Karpas-422 (cell line): ENCODE results near the gene SAMD8. TPM values are rescaled to one million over a fixed set of nuclear protein-coding genes. Genes with fewer than 3 reads are reported as not detected.

Experiments
- DNase-seq: peaks from one replicate; pipeline ENCODE4 v3.0.0-alpha.2; 2015
- H2AFZ ChIP-seq: fragments of 200-600 bp; sonication (generic); 2 replicates; pipeline ENCODE4 v1.6.1; 2014; ENCODE audit warnings: antibody characterized with exemption, low read length, mixed read lengths
- H3K27ac ChIP-seq: fragments of 200-600 bp; sonication (generic); 2 replicates; pipeline ENCODE4 v1.5.1; 2014; ENCODE audit warnings: mild to moderate bottlenecking, low read length, moderate library complexity
- H3K27me3 ChIP-seq: fragments of 200-600 bp; sonication (generic); 2 replicates; pipeline ENCODE4 v1.6.1; 2014; ENCODE audit warnings: low read length, mixed read lengths
- H3K36me3 ChIP-seq: fragments of 200-600 bp; sonication (generic); 2 replicates; pipeline ENCODE4 v1.6.1; 2014; ENCODE audit warnings: low read length, mixed read lengths; ENCODE audit not compliant: insufficient read depth
- H3K4me1 ChIP-seq: fragments of 200-600 bp; sonication (generic); 2 replicates; pipeline ENCODE4 v1.6.1; 2014; ENCODE audit warnings: mild to moderate bottlenecking, low read length, mixed read lengths
- H3K4me2 ChIP-seq: fragments of 200-600 bp; sonication (generic); 2 replicates; pipeline ENCODE4 v1.6.1; 2014; ENCODE audit warnings: low read length, low read depth, mild to moderate bottlenecking; ENCODE audit not compliant: poor library complexity, severe bottlenecking
- H3K4me3 ChIP-seq: fragments of 200-600 bp; sonication (generic); 2 replicates; pipeline ENCODE4 v1.5.1; 2014; ENCODE audit warnings: mild to moderate bottlenecking, antibody characterized with exemption, low read length, mixed read lengths
- H3K79me2 ChIP-seq: fragments of 200-600 bp; sonication (generic); 2 replicates; pipeline ENCODE4 v1.6.1; 2014; ENCODE audit warnings: mild to moderate bottlenecking, low read length, mixed read lengths
- H3K9ac ChIP-seq: fragments of 200-600 bp; sonication (generic); 2 replicates; pipeline ENCODE4 v1.6.0; 2014; ENCODE audit warnings: low read length
- H3K9me2 ChIP-seq: fragments of 200-600 bp; sonication (generic), shearing (Covaris generic); replicated peaks from 2 replicates; pipeline ENCODE4 v1.6.0; 2014; ENCODE audit warnings: mild to moderate bottlenecking, low read length, moderate library complexity; ENCODE audit not compliant: insufficient read depth
- H3K9me3 ChIP-seq: fragments of 300-700, 200-600 bp; sonication (generic); 2 replicates; pipeline ENCODE4 v1.6.1; 2014; ENCODE audit warnings: low read length, mixed read lengths
- H4K20me1 ChIP-seq: fragments of 200-600 bp; sonication (generic); 2 replicates; pipeline ENCODE4 v1.6.1; 2014; ENCODE audit warnings: mild to moderate bottlenecking, antibody characterized with exemption, low read length, low read depth; ENCODE audit not compliant: insufficient read depth
- total RNA-seq: library from RNA; depleted of rRNA; stranded (reverse); fragments of >200 nt; shearing (Covaris generic); gene quantifications from 2 replicates; pipeline ENCODE4 v1.2.3, GENCODE V29; 2014; ENCODE audit warnings: low replicate concordance

SAMD8 gene
- total RNA-seq, 1 experiment from 2014 or later, result 18.8 TPM

- Histone ChIP-seq H3K4me2 (no peak overlapping the region), H3K9me2 (no peaks in the 10 kb centered on the region), H3K36me3 (peaks cover 24% of the 10 kb centered on the region), H3K9ac (no peak overlapping the region), H4K20me1 (no peaks in the 10 kb centered on the region), H3K4me3 (no peak overlapping the region), H2AFZ (no peak overlapping the region), H3K27ac (no peak overlapping the region), H3K27me3 (no peaks in the 10 kb centered on the region), H3K9me3 (no peaks in the 10 kb centered on the region), H3K79me2 (peaks cover 92% of the 10 kb centered on the region), H3K4me1 (no peaks in the 10 kb centered on the region)
- DNase-seq, result no peak
Measured at GRCh38 chr10:75150656-75151055, 39.2 kb downstream of the SAMD8 start.

GRCh38 chr10:75159519-75159918 lies 48.1 kb downstream of the SAMD8 start:
- H3K9me2 ChIP-seq, result no peaks in the 10 kb centered on the region
- no peak overlapping the region for H3K4me2 ChIP-seq
- H3K9ac ChIP-seq, result no peak overlapping the region
- H3K4me3 ChIP-seq, result no peak overlapping the region
- H4K20me1 ChIP-seq, result no peaks in the 10 kb centered on the region
- peaks cover 9% of the 10 kb centered on the region; the same call in 1 of the 2 replicates for H3K36me3 ChIP-seq
- no peak overlapping the region for H2AFZ ChIP-seq
- no peaks in the 10 kb centered on the region for H3K9me3 ChIP-seq
- H3K27ac ChIP-seq, result no peak overlapping the region
- H3K79me2 ChIP-seq, result peaks cover 91% of the 10 kb centered on the region
- DNase-seq, result no peak
- no peaks in the 10 kb centered on the region for H3K27me3 ChIP-seq
- no peaks in the 10 kb centered on the region for H3K4me1 ChIP-seq

DNA sequence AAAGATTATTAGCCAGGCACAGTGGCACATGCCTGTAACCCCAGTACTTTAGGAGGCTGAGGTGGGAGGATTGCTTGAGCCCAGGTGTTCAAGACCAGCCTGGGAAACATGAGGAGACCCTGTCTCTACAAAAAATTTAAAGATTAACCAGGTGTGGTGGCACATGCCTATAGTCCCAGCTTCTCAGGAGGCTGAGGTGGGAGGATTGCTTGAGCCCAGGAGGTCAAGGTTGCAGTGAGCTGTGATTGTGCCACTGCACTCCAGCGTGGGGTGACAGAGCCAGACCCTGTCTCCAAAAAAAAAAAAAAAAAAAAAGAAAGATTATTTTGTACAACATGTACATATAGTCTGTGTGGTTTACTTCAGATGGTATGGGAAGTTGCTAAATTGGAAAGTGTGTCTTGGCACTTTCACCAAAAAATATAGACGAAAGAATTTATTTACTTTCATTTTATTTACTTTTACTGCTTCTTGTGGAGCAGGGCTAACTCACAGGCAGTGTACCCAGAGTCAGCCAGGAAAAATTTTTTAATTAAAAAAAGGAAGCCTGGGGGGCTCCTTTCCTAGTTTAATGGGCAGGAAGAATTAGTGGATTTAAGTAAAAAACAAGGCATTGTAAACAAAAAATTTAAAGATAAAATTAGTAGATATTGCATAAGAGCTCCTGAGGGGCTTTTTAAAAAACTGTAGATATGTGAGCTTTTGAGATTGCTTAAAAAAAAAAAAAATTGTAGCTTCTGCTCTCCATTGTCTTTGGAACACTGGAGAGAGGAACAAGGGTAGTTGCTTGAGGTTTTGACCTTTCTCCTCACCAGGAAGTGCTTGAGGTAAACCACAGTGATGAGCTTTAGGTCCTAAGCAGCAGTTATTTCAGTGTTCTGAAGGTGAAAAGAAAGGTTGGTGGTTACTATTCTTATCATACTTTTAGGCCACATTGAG lies 54.5 kb downstream of the SAMD8 start:
- Histone ChIP-seq H3K27me3 (no peaks in the 10 kb centered on the region), H2AFZ (no peak overlapping the region), H3K4me2 (no peak overlapping the region), H3K79me2 (peaks cover 70% of the 10 kb centered on the region), H3K27ac (no peak overlapping the region), H3K36me3 (peaks cover 22% of the 10 kb centered on the region; the same call in 1 of the 2 replicates), H3K9me2 (no peaks in the 10 kb centered on the region), H4K20me1 (no peaks in the 10 kb centered on the region), H3K9ac (no peak overlapping the region), H3K9me3 (no peaks in the 10 kb centered on the region), H3K4me3 (no peak overlapping the region), H3K4me1 (no peaks in the 10 kb centered on the region)
- DNase-seq, result no peak

DNA sequence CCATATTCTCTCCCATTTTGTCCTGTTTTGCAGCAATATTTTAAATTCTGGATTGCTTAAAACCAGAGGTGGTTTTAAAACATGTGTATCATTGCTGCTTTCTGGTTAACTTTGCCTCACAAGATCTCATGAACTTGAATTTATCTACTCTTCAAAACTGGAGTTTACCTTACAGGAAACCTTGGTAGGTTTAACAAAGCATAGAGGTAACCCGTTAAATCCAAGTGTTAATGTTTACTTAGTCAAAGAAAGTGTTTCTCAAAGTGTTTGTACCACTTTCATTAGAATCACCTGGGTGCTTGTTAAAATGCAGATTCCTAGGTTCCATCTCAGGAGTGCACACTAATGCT lies 55.1 kb downstream of the SAMD8 start:
- Histone ChIP-seq H2AFZ (no peak overlapping the region), H3K4me3 (no peak overlapping the region), H3K9ac (no peak overlapping the region), H3K27ac (no peak overlapping the region), H3K79me2 (peaks cover 63% of the 10 kb centered on the region), H3K36me3 (peaks cover 22% of the 10 kb centered on the region; the same call in 1 of the 2 replicates), H4K20me1 (no peaks in the 10 kb centered on the region), H3K27me3 (no peaks in the 10 kb centered on the region), H3K9me2 (no peaks in the 10 kb centered on the region), H3K4me1 (no peaks in the 10 kb centered on the region), H3K4me2 (no peak overlapping the region), H3K9me3 (no peaks in the 10 kb centered on the region)
- no peak for DNase-seq

DNA sequence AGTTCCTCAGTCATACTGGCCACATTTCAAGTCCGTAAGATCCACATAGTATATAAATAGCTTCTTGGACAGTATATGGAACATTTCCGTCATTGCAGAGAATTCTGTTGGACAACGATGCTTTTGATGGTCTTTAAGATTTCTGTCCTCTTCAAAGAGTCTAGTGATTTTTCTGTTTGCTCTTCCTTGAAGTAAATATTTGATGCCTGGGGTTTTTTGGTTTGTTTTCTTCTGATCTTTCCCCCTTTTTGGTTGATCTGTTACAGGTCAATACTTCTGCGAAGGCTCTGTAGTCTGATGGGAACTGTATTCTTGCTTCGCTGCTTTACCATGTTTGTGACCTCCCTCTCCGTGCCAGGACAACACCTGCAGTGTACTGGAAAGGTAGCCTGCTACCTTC lies 56.8 kb downstream of the SAMD8 start:
- H4K20me1 ChIP-seq, result no peaks in the 10 kb centered on the region
- H3K79me2 ChIP-seq, result peaks cover 61% of the 10 kb centered on the region
- H3K27ac ChIP-seq, result no peak overlapping the region

GRCh38 chr10:75170215-75170614 lies 58.8 kb downstream of the SAMD8 start:
- H3K4me2 ChIP-seq, result no peak overlapping the region
- H3K79me2 ChIP-seq, result peaks cover 57% of the 10 kb centered on the region
- H3K27ac ChIP-seq, result no peak overlapping the region
- H3K9me3 ChIP-seq, result no peaks in the 10 kb centered on the region
- no peak overlapping the region for H3K9ac ChIP-seq
- H3K27me3 ChIP-seq, result no peaks in the 10 kb centered on the region
- no peak overlapping the region for H3K4me3 ChIP-seq
- DNase-seq, result no peak
- H4K20me1 ChIP-seq, result no peaks in the 10 kb centered on the region
- no peaks in the 10 kb centered on the region for H3K9me2 ChIP-seq
- no peak overlapping the region for H2AFZ ChIP-seq
- H3K36me3 ChIP-seq, result peaks cover 22% of the 10 kb centered on the region; the same call in 1 of the 2 replicates
- H3K4me1 ChIP-seq, result no peaks in the 10 kb centered on the region

More for the DNA sequence above, 56.8 kb downstream of the SAMD8 start:
- Histone ChIP-seq H2AFZ (no peak overlapping the region), H3K9me2 (no peaks in the 10 kb centered on the region), H3K4me3 (no peak overlapping the region), H3K4me1 (no peaks in the 10 kb centered on the region), H3K4me2 (no peak overlapping the region), H3K36me3 (peaks cover 22% of the 10 kb centered on the region; the same call in 1 of the 2 replicates), H3K27me3 (no peaks in the 10 kb centered on the region), H3K9me3 (no peaks in the 10 kb centered on the region), H3K9ac (no peak overlapping the region)
- no peak for DNase-seq

DNA sequence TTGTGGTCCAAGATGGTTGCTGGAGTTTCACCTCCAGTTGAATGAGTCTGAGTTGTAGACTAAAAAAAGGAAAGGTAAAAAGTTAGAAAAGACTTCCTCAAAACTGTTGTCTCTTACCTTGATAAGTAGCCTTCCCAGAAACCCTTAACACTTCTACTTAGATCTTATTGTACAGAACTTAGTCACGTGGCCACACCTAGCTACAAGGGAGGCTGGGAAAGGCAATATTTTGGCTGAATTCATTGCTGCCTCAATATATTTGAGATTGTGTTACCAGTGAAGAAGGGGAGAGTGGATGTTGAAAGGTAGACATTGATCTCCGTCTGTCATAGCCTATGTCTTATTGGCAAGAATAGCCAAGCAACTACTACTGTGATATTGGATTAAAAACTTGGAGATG lies 63.6 kb downstream of the SAMD8 start:
- H3K9ac ChIP-seq, result no peak overlapping the region
- no peak overlapping the region for H2AFZ ChIP-seq
- H3K4me3 ChIP-seq, result no peak overlapping the region
- H3K9me2 ChIP-seq, result no peaks in the 10 kb centered on the region
- no peaks in the 10 kb centered on the region for H3K4me1 ChIP-seq
- no peaks in the 10 kb centered on the region for H3K27me3 ChIP-seq
- DNase-seq, result no peak
- H3K27ac ChIP-seq, result no peak overlapping the region
- H3K4me2 ChIP-seq, result no peak overlapping the region
- H3K36me3 ChIP-seq, result peaks cover 16% of the 10 kb centered on the region; the same call in 1 of the 2 replicates
- no peaks in the 10 kb centered on the region for H3K9me3 ChIP-seq
- H4K20me1 ChIP-seq, result no peaks in the 10 kb centered on the region
- H3K79me2 ChIP-seq, result peaks cover 56% of the 10 kb centered on the region

DNA sequence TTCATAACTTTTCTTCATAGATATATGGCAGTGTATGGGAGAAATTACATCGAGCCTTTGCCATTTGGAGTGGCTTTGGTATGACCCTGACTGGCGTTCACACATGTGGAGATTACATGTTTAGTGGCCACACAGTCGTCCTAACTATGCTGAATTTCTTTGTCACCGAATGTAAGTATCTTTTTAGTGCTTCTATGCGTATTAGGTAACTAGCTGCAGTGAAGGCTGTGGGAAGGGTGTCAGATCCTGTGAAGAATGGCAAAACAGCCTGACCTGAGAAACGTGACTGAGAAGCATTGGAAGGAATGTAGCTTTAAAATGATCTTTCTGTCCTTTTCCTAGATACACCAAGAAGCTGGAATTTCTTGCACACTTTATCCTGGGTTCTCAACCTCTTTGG lies 64.6 kb downstream of the SAMD8 start:
- Histone ChIP-seq H3K27ac (no peak overlapping the region), H3K36me3 (peaks cover 14% of the 10 kb centered on the region; the same call in 1 of the 2 replicates)

More for the DNA sequence above, 64.6 kb downstream of the SAMD8 start:
- DNase-seq, result no peak
- H3K27me3 ChIP-seq, result no peaks in the 10 kb centered on the region
- H3K4me1 ChIP-seq, result no peaks in the 10 kb centered on the region
- no peaks in the 10 kb centered on the region for H3K9me3 ChIP-seq
- no peak overlapping the region for H2AFZ ChIP-seq
- no peaks in the 10 kb centered on the region for H4K20me1 ChIP-seq
- no peaks in the 10 kb centered on the region for H3K9me2 ChIP-seq
- H3K79me2 ChIP-seq, result peaks cover 59% of the 10 kb centered on the region
- H3K4me2 ChIP-seq, result no peak overlapping the region
- H3K9ac ChIP-seq, result no peak overlapping the region
- no peak overlapping the region for H3K4me3 ChIP-seq
